ENCODE results near the gene MAML3. TPM values are rescaled to one million over a fixed set of nuclear protein-coding genes. Genes with fewer than 3 reads are reported as not detected.

MAML3 gene
- total RNA-seq, 1 donor from 2014 or later, result 59.4 TPM

GRCh38 chr4:140157341-140157740 is 3.4 kb upstream of the MAML3 start:
- no peak for DNase-seq
- peaks cover 14% of the 10 kb centered on the region for H3K9me3 Mint-ChIP-seq (ENCODE audit: unreplicated experiment)
- H3K4me3 Mint-ChIP-seq (ENCODE audit: unreplicated experiment), result no peak overlapping the region
- H3K27ac Mint-ChIP-seq (ENCODE audit: unreplicated experiment), result no peak overlapping the region
- peaks cover 12% of the 10 kb centered on the region for H3K4me1 Mint-ChIP-seq (ENCODE audit: low read depth, unreplicated experiment)
- peaks cover 14% of the 10 kb centered on the region for H3K27me3 Mint-ChIP-seq (ENCODE audit: unreplicated experiment)
- no peaks in the 10 kb centered on the region for H3K36me3 Mint-ChIP-seq (ENCODE audit: unreplicated experiment)
- no peak for TF ChIP-seq CTCF (IDR thresholded peaks at IDR 0.05; ENCODE audit: partially characterized antibody, unreplicated experiment)

- Mint-ChIP-seq H3K27ac (ENCODE audit: unreplicated experiment) (no peak overlapping the region), H3K9me3 (ENCODE audit: unreplicated experiment) (peaks cover 16% of the 10 kb centered on the region), H3K4me3 (ENCODE audit: unreplicated experiment) (no peak overlapping the region), H3K4me1 (ENCODE audit: low read depth, unreplicated experiment) (peaks cover 12% of the 10 kb centered on the region), H3K36me3 (ENCODE audit: unreplicated experiment) (no peaks in the 10 kb centered on the region), H3K27me3 (ENCODE audit: unreplicated experiment) (peaks cover 19% of the 10 kb centered on the region)
- no peak for DNase-seq
- no peak for TF ChIP-seq CTCF (IDR thresholded peaks at IDR 0.05; ENCODE audit: partially characterized antibody, unreplicated experiment)
These were observed 2.7 kb upstream of the MAML3 start for GRCh38 chr4:140156529-140157171.

GRCh38 chr4:140154572-140154891 is 548 bp upstream of the MAML3 start:
- H3K4me1 Mint-ChIP-seq (ENCODE audit: low read depth, unreplicated experiment), result peaks cover 12% of the 10 kb centered on the region
- H3K9me3 Mint-ChIP-seq (ENCODE audit: unreplicated experiment), result peaks cover 21% of the 10 kb centered on the region
- H3K27ac Mint-ChIP-seq (ENCODE audit: unreplicated experiment), result peak overlapping the region; percentile 96
- H3K27me3 Mint-ChIP-seq (ENCODE audit: unreplicated experiment), result peaks cover 23% of the 10 kb centered on the region
- H3K4me3 Mint-ChIP-seq (ENCODE audit: unreplicated experiment), result peak overlapping the region; percentile 87
- no peak for TF ChIP-seq CTCF (IDR thresholded peaks at IDR 0.05; ENCODE audit: partially characterized antibody, unreplicated experiment)
- no peaks in the 10 kb centered on the region for H3K36me3 Mint-ChIP-seq (ENCODE audit: unreplicated experiment)
- no peak for DNase-seq

GRCh38 chr4:140153419-140153717 is 616 bp downstream of the MAML3 start:
- Mint-ChIP-seq H3K4me1 (ENCODE audit: low read depth, unreplicated experiment) (peaks cover 17% of the 10 kb centered on the region), H3K27me3 (ENCODE audit: unreplicated experiment) (peaks cover 25% of the 10 kb centered on the region), H3K27ac (ENCODE audit: unreplicated experiment) (peak overlapping the region; percentile 96), H3K4me3 (ENCODE audit: unreplicated experiment) (peak overlapping the region; percentile 87), H3K36me3 (ENCODE audit: unreplicated experiment) (no peaks in the 10 kb centered on the region), H3K9me3 (ENCODE audit: unreplicated experiment) (peaks cover 21% of the 10 kb centered on the region)
- TF ChIP-seq CTCF (IDR thresholded peaks at IDR 0.05; ENCODE audit: partially characterized antibody, unreplicated experiment), result no peak
- no peak for DNase-seq

GRCh38 chr4:140152751-140153418 is 1.1 kb downstream of the MAML3 start:
- Mint-ChIP-seq H3K4me3 (ENCODE audit: unreplicated experiment) (peak overlapping the region; percentile 87), H3K9me3 (ENCODE audit: unreplicated experiment) (peaks cover 21% of the 10 kb centered on the region), H3K27me3 (ENCODE audit: unreplicated experiment) (peaks cover 25% of the 10 kb centered on the region), H3K4me1 (ENCODE audit: low read depth, unreplicated experiment) (peaks cover 22% of the 10 kb centered on the region), H3K27ac (ENCODE audit: unreplicated experiment) (peak overlapping the region; percentile 96), H3K36me3 (ENCODE audit: unreplicated experiment) (no peaks in the 10 kb centered on the region)
- TF ChIP-seq CTCF (IDR thresholded peaks at IDR 0.05; ENCODE audit: partially characterized antibody, unreplicated experiment), result no peak
- peak; percentile 79 for DNase-seq
